Liver (tissue), 9 donors: ENCODE measurements around the gene EN1. TPM values are rescaled to one million over a fixed set of nuclear protein-coding genes. Genes with fewer than 3 reads are reported as not detected.

ENCODE experiments used
- DNase-seq: peaks from one replicate; pipeline ENCODE4 v3.0.0-alpha.2; 2017; ENCODE audit warnings: low spot score
- H3K27ac ChIP-seq, 2 donors: one replicate each; pipeline ENCODE4 v1.7.0; 2013; ENCODE audit warnings: inconsistent platforms in 2 of 2, low read length in 2 of 2, control low read depth in 1 of 2, low read depth in 1 of 2, mild to moderate bottlenecking in 1 of 2
- H3K27me3 ChIP-seq, 4 donors: one replicate each; pipeline versions ENCODE4 v1.6.1 to v1.7.0; 2013; ENCODE audit warnings: low read length in 3 of 4, inconsistent platforms in 1 of 4, mild to moderate bottlenecking in 1 of 4, moderate library complexity in 1 of 4; ENCODE audit not compliant: control insufficient read depth in 4 of 4, insufficient read depth in 4 of 4
- H3K36me3 ChIP-seq, 4 donors: one replicate each; pipeline versions ENCODE4 v1.6.1 to v1.7.0; 2013; ENCODE audit warnings: low read length in 3 of 4, mild to moderate bottlenecking in 3 of 4, low read depth in 1 of 4, moderate library complexity in 1 of 4; ENCODE audit not compliant: control insufficient read depth in 4 of 4, insufficient read depth in 3 of 4
- H3K4me1 ChIP-seq, 4 donors: one replicate each; pipeline versions ENCODE4 v1.6.1 to v1.7.0; 2013; ENCODE audit warnings: low read length in 3 of 4, mild to moderate bottlenecking in 3 of 4, moderate library complexity in 1 of 4; ENCODE audit not compliant: control insufficient read depth in 4 of 4, insufficient read depth in 4 of 4
- H3K4me3 ChIP-seq, 3 donors: one replicate each; pipeline versions ENCODE4 v1.6.1 to v1.7.0; 2013; ENCODE audit warnings: low read length in 3 of 3, control low read depth in 1 of 3, low read depth in 1 of 3, mild to moderate bottlenecking in 1 of 3
- H3K9ac ChIP-seq, 2 donors: one replicate each; pipeline ENCODE4 v1.7.0; 2013; ENCODE audit warnings: low read length in 2 of 2, mild to moderate bottlenecking in 2 of 2, moderate library complexity in 2 of 2, control low read depth in 1 of 2, low read depth in 1 of 2
- H3K9me3 ChIP-seq, 4 donors: one replicate each; pipeline versions ENCODE4 v1.6.1 to v1.7.0; 2013; ENCODE audit warnings: low read length in 3 of 4; ENCODE audit not compliant: control insufficient read depth in 4 of 4
- CTCF ChIP-seq: fragments of 150-350 bp; IDR thresholded peaks from 2 replicates; pipeline ENCODE4 v1.5.1; 2017; ENCODE audit warnings: improper control_type of control experiment, low read depth, low read length; ENCODE audit not compliant: missing input control
- EGR1 ChIP-seq, 2 donors: IDR thresholded peaks; 2 replicates each; pipeline ENCODE4 v1.6.1; 2016 to 2018; ENCODE audit warnings: antibody characterized with exemption in 2 of 2, low read depth in 2 of 2
- FOXA1 ChIP-seq: IDR thresholded peaks from 2 replicates; pipeline ENCODE4 v1.6.1; 2016; ENCODE audit warnings: antibody characterized with exemption
- GABPA ChIP-seq, 2 donors: IDR thresholded peaks in 1 of 2; conservative IDR thresholded peaks in 1 of 2; 2 replicates each; pipeline ENCODE4 v1.6.1; 2016; ENCODE audit warnings: antibody characterized with exemption in 2 of 2, mild to moderate bottlenecking in 1 of 2, moderate library complexity in 1 of 2
- HNF4A ChIP-seq, 2 donors: conservative IDR thresholded peaks; 2 replicates each; pipeline ENCODE4 v1.6.1; 2016; ENCODE audit warnings: antibody characterized with exemption in 2 of 2, mild to moderate bottlenecking in 2 of 2
- NR2F2 ChIP-seq: IDR thresholded peaks from 2 replicates; pipeline ENCODE4 v1.6.1; 2016; ENCODE audit warnings: antibody characterized with exemption
- RAD21 ChIP-seq, 2 donors: IDR thresholded peaks; 2 replicates each; pipeline ENCODE4 v1.6.1; 2016; ENCODE audit warnings: antibody characterized with exemption in 2 of 2, mild to moderate bottlenecking in 2 of 2
- RXRA ChIP-seq, 2 donors: IDR thresholded peaks; 2 replicates each; pipeline ENCODE4 v1.6.1; 2017 to 2018; ENCODE audit warnings: antibody characterized with exemption in 2 of 2, mild to moderate bottlenecking in 1 of 2
- SP1 ChIP-seq: IDR thresholded peaks from 2 replicates; pipeline ENCODE4 v1.6.1; 2018; ENCODE audit warnings: antibody characterized with exemption, mild to moderate bottlenecking
- TAF1 ChIP-seq: conservative IDR thresholded peaks from 2 replicates; pipeline ENCODE4 v1.6.1; 2016; ENCODE audit warnings: antibody characterized with exemption, mild to moderate bottlenecking
- YY1 ChIP-seq: IDR thresholded peaks from 2 replicates; pipeline ENCODE4 v1.6.1; 2016; ENCODE audit warnings: antibody characterized with exemption, mild to moderate bottlenecking
- ZBTB33 ChIP-seq: IDR thresholded peaks from 2 replicates; pipeline ENCODE4 v1.6.1; 2016; ENCODE audit warnings: antibody characterized with exemption
- WGBS: extraction: QIAGEN DNeasy Blood & Tissue Kit; methylation state at CpG from one replicate; pipeline ENCODE4 v1.1.7; 2013; 5-methylcytosine and 5-hydroxymethylcytosine counted together
- polyA plus RNA-seq, 2 donors: library from polyadenylated mRNA; stranded (reverse) in 1 of 2; unstranded in 1 of 2; fragments of 200-250 nt in 1 of 2; fragments of >200 nt in 1 of 2; fragmentation: Nextera tagmentation in 1 of 2; extraction: Ambion mirVana in 1 of 2; gene quantifications; one replicate each; pipeline versions ENCODE4 v1.2.1 to v1.2.3, GENCODE V29; 2013 to 2015
- total RNA-seq, 2 donors: library from RNA; depleted of rRNA; stranded (reverse); fragments of >200 nt; gene quantifications; one replicate each; pipeline ENCODE4 v1.2.3, GENCODE V29; 2014
- TF ChIP-seq, protein P1 (sequence below): IDR thresholded peaks from 2 replicates; pipeline ENCODE4 v1.6.1; 2016; ENCODE audit warnings: antibody characterized with exemption
- TF ChIP-seq, protein P2 (sequence below): IDR thresholded peaks from 2 replicates; pipeline ENCODE4 v1.6.1; 2016; ENCODE audit warnings: antibody characterized with exemption
- donor health status: healthy.
- donor health status: healthy.
- donor health status: healthy.
- donor health status: healthy.
- donor health status: healthy.

EN1 gene
- total and polyA plus RNA-seq, 4 donors = not detected

DNA sequence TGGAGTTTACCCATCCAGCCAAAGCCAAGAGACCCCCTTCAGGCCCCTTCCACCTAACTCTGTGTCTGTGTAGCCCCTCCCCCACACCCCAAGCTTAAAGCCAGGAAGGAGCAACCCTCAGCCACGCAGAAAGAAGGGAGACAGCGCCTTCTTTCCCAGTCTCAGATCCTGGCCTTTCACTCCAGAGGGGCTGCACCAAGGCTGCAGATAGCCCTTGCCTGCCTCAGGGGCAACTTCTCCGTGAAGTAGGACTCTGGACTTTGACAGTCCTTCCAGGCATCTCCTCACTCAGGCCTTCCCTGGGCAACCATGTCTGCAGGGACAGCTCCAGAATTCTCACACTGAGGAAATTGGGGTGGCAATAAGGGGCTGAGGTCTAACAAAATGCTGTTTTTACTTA, 26.9 kb upstream of the EN1 start:
- DNase-seq = no peak
- H3K4me3 ChIP-seq = no peak overlapping the region
- H3K4me1 ChIP-seq = no peaks in the 10 kb centered on the region
- no peak overlapping the region for H3K27ac ChIP-seq
- WGBS = 67% methylated on average over 3 of the region's 3 CpGs
- H3K36me3 ChIP-seq = no peaks in the 10 kb centered on the region
- TF ChIP-seq GABPA (IDR thresholded peaks at IDR 0.05 in 1 of 2, conservative IDR thresholded peaks at IDR 0.05 in 1 of 2) = no peak
- TF ChIP-seq FOXA1 = no peak
- TF ChIP-seq CTCF = no peak
- TF ChIP-seq SP1 = no peak
- no peak for TF ChIP-seq NR2F2
- no peak overlapping the region for H3K9ac ChIP-seq
- H3K9me3 ChIP-seq = no peaks in the 10 kb centered on the region
- H3K27me3 ChIP-seq = peaks cover 0 to 8% (median 5%) of the 10 kb centered on the region in 4 donors

GRCh38 chr2:118865106-118865505, 17.7 kb upstream of the EN1 start:
- Histone ChIP-seq H3K9me3 (no peaks in the 10 kb centered on the region), H3K4me1 (no peaks in the 10 kb centered on the region), H3K4me3 (no peak overlapping the region), H3K9ac (no peak overlapping the region), H3K27ac (no peak overlapping the region), H3K36me3 (no peaks in the 10 kb centered on the region), H3K27me3 (peaks cover 0 to 11% (median 5%) of the 10 kb centered on the region in 4 donors)
- 8% methylated on average over 3 of the region's 3 CpGs for WGBS
- no peak for DNase-seq
- TF ChIP-seq RAD21 (IDR thresholded peaks at IDR 0.05) = peak; percentile 79 to 84
- TF ChIP-seq CTCF = peak; percentile 73
- TF ChIP-seq TAF1 = no peak

GRCh38 chr2:118864207-118864606, 16.8 kb upstream of the EN1 start:
- Histone ChIP-seq H3K4me1 (peaks cover 0 to under 1% (median 0%) of the 10 kb centered on the region in 4 donors), H3K9me3 (no peaks in the 10 kb centered on the region), H3K36me3 (no peaks in the 10 kb centered on the region), H3K27ac (no peak overlapping the region), H3K4me3 (no peak overlapping the region), H3K27me3 (peaks cover 0 to 16% (median 5%) of the 10 kb centered on the region in 4 donors), H3K9ac (no peak overlapping the region)
- no peak for DNase-seq
- TF ChIP-seq TAF1 (no peak), EGR1 (IDR thresholded peaks at IDR 0.05; ENCODE audit: low read depth in 2 of 2) (no peak), RXRA (IDR thresholded peaks at IDR 0.05) (no peak), ZBTB33 (no peak), YY1 (no peak), SP1 (no peak), HNF4A (conservative IDR thresholded peaks at IDR 0.05) (no peak)
- TF ChIP-seq, protein P1, sequence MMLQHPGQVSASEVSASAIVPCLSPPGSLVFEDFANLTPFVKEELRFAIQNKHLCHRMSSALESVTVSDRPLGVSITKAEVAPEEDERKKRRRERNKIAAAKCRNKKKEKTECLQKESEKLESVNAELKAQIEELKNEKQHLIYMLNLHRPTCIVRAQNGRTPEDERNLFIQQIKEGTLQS = no peak
- TF ChIP-seq, protein P2, sequence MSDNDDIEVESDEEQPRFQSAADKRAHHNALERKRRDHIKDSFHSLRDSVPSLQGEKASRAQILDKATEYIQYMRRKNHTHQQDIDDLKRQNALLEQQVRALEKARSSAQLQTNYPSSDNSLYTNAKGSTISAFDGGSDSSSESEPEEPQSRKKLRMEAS = no peak
- 92% methylated on average over 13 of the region's 13 CpGs for WGBS
